PFSK-1 (cell line): Measurements from ENCODE around the gene IL7R.

Experiments
- FOXP2 ChIP-seq: optimal IDR thresholded peaks from 2 replicates; pipeline ENCODE3; 2011; ENCODE audit warnings: borderline replicate concordance, control low read depth, inconsistent platforms; ENCODE audit not compliant: insufficient read depth; ENCODE audit errors: extremely low read length, extremely low read depth
- POLR2AphosphoS5 ChIP-seq: IDR thresholded peaks from 2 replicates; pipeline ENCODE4 v1.6.1; 2012; ENCODE audit warnings: low read depth, mild to moderate bottlenecking, control low read depth, low read length, moderate library complexity
- REST ChIP-seq, 2 experiments: IDR thresholded peaks; 2 replicates each; pipeline versions ENCODE4 v1.6.1 to v1.8.0; 2011 to 2012; ENCODE audit warnings: low read depth in 2 of 2, low read length in 2 of 2, control low read depth in 1 of 2, inconsistent platforms in 1 of 2, mild to moderate bottlenecking in 1 of 2, moderate library complexity in 1 of 2; ENCODE audit not compliant: insufficient read depth in 1 of 2
- SIN3A ChIP-seq: IDR thresholded peaks from 2 replicates; pipeline ENCODE4 v1.6.1; 2012; ENCODE audit warnings: mild to moderate bottlenecking, low read length, moderate library complexity, borderline replicate concordance; ENCODE audit not compliant: insufficient read depth
- TAF1 ChIP-seq: IDR thresholded peaks from 2 replicates; pipeline ENCODE4 v1.6.1; 2012; ENCODE audit warnings: low read length, control low read depth, borderline replicate concordance; ENCODE audit not compliant: insufficient read depth

IL7R gene

GRCh38 chr5:35880156-35880555, 23.5 kb downstream of the IL7R start:
- TF ChIP-seq TAF1 (no peak), POLR2AphosphoS5 (no peak), REST (IDR thresholded peaks at IDR 0.05; ENCODE audit: insufficient read depth in 1 of 2, low read depth in 2 of 2, low read length in 2 of 2) (no peak), SIN3A (no peak), FOXP2 (no peak)

- TF ChIP-seq POLR2AphosphoS5, result no peak
- peak; percentile 31 for TF ChIP-seq FOXP2
- no peak for TF ChIP-seq SIN3A
- 0 out of 4 replicates have a peak, but pooled peaks of 1 of the 2 experiments have one; percentile 23 for TF ChIP-seq REST (IDR thresholded peaks at IDR 0.05; ENCODE audit: insufficient read depth in 1 of 2, low read depth in 2 of 2, low read length in 2 of 2)
- TF ChIP-seq TAF1, result 0 out of 2 replicates have a peak, but pooled peaks have one; percentile 20
Observed at GRCh38 chr5:35881758-35882157, 25.1 kb downstream of the IL7R start.

GRCh38 chr5:35884191-35884769, 27.6 kb downstream of the IL7R start:
- TF ChIP-seq POLR2AphosphoS5 (no peak), SIN3A (no peak), FOXP2 (no peak), TAF1 (no peak), REST (IDR thresholded peaks at IDR 0.05; ENCODE audit: insufficient read depth in 1 of 2, low read depth in 2 of 2, low read length in 2 of 2) (no peak)

GRCh38 chr5:35884773-35885172, 28.1 kb downstream of the IL7R start:
- TF ChIP-seq FOXP2, result no peak
- TF ChIP-seq POLR2AphosphoS5, result no peak

- TF ChIP-seq POLR2AphosphoS5 (no peak), TAF1 (no peak), REST (IDR thresholded peaks at IDR 0.05; ENCODE audit: insufficient read depth in 1 of 2, low read depth in 2 of 2, low read length in 2 of 2) (no peak), SIN3A (no peak), FOXP2 (no peak)
Observed at GRCh38 chr5:35886381-35886780, 29.7 kb downstream of the IL7R start.
